D721Med (cell line): ENCODE data around the gene FOXP1.

Experiments
- DNase-seq: peaks from one replicate; pipeline ENCODE4 v3.0.0; 2011; ENCODE audit warnings: low spot score; ENCODE audit not compliant: insufficient read length
- FAIRE-seq: peaks from 2 replicates; lab custom pipeline; 2011; peaks lifted over from hg19 to GRCh38; lab: Jason Lieb, UNC
- TF ChIP-seq, protein P1 (sequence below): IDR thresholded peaks from 2 replicates; pipeline ENCODE4 v1.5.1; 2012; ENCODE audit warnings: mild to moderate bottlenecking, control low read depth; ENCODE audit not compliant: insufficient read depth; ENCODE audit errors: missing control alignments

Gene FOXP1

DNA sequence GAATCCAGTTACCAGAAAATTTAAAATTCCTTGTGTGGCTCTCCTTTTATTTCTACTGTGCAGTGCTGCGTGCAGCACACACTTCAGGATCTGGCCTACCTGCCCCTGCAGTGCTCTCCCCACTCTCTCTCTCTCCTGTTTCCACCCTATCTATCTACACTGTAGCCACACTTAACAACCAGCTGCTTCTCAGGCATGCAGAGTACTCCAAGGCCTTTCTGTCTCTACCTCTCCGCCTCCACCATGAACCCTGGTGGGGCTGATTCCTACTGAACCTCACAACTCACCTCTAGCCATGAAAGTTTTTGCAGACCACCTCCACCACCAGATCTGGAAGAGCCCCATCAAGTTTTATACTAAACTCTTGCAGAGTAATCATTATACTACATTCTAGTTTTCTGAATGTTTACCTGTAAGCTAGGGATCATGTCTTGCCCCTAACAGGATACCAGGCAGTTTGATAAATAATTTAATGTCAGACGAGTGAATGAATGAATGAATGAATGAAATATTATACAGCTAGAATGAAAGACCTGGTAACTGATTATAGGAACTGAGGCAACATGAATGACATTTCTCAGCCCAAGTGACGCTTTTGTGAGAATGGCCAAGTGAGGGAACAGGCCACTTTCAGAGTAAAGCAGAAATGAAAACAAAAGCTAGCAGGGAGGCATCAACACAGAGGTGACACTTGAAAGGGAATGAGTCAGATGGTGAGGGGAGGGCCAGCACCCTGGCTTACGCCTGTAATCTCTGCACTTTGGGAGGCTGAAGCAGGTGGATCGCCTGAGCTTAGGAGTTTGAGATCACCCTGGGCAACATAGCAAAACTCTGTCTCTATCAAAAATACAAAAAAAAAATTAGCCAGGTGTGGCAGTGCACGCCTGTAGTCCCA is 363.5 kb downstream of the FOXP1 start:
- DNase-seq: no peak
- no peak for FAIRE-seq

DNA sequence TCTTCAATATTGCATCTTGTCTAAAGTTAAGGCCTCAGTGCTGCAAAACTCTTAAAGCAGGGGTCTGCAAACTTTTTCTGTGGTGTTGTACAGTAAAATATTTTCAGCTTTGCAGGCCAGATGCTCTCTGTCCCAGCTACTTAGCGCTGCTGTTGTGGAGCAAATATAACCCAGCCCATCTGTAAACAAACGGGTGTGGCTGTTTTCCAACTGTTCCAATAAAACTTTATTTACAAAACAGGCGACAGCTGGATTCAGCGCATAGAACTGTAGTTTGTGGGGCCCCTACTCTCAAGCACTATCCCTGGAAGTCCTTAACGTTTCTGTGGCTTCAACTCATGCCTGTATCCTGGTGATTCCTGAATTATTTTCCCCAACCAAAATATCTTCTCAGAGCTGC is 365.0 kb downstream of the FOXP1 start:
- TF ChIP-seq, protein P1, sequence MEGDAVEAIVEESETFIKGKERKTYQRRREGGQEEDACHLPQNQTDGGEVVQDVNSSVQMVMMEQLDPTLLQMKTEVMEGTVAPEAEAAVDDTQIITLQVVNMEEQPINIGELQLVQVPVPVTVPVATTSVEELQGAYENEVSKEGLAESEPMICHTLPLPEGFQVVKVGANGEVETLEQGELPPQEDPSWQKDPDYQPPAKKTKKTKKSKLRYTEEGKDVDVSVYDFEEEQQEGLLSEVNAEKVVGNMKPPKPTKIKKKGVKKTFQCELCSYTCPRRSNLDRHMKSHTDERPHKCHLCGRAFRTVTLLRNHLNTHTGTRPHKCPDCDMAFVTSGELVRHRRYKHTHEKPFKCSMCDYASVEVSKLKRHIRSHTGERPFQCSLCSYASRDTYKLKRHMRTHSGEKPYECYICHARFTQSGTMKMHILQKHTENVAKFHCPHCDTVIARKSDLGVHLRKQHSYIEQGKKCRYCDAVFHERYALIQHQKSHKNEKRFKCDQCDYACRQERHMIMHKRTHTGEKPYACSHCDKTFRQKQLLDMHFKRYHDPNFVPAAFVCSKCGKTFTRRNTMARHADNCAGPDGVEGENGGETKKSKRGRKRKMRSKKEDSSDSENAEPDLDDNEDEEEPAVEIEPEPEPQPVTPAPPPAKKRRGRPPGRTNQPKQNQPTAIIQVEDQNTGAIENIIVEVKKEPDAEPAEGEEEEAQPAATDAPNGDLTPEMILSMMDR: no peak
- FAIRE-seq (no peak), DNase-seq (no peak)

More for the DNA sequence above, 363.5 kb downstream of the FOXP1 start:
- TF ChIP-seq, protein P1: no peak

DNA sequence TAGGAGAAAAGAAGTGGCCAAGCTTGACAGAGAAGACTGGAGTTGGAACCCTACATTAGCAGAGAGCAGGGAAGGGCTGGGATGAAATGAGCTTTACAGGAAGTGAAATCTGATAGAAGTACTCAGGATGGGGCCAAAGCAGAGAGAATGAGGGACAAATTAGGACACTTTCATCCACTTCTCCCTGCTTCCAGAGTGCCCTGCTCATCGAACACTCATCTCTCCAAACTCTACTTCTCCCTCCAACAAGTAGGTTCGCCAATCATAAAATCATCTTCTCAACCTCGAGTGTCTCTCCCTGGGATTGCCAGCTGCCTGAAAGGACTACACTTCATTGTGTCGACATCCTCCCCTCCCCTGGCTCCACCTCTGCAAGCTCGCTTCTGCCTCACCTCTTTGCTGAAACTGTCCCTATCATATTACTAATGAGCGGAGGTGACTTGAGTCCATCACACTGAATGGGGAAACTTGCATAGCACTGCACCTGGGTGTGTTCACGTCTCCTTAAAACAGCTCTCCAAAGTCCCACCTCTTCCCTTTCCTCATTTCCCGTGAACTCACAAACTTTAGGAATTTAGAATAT is 365.8 kb downstream of the FOXP1 start:
- no peak for FAIRE-seq
- TF ChIP-seq, protein P1: no peak
- DNase-seq: no peak

DNA sequence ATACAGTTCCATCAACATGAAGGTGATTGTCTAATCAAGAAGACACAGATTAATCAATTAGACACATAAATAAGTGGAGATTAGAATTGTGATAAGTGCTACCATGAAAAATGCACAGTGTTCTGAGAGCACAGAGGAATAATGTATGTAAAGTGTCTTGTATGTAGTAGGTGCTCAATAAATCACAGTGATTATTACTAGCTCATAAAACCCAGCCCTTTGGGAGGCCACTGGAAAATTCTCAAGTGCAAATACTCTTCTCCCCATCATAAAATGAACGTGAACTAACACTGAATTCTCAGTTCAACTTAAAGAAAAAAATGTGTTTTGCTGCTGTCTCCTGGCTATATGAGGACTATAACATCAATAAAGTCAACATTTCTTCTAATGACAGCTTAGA is 368.2 kb downstream of the FOXP1 start:
- TF ChIP-seq, protein P1: no peak
- FAIRE-seq: no peak
- no peak for DNase-seq

DNA sequence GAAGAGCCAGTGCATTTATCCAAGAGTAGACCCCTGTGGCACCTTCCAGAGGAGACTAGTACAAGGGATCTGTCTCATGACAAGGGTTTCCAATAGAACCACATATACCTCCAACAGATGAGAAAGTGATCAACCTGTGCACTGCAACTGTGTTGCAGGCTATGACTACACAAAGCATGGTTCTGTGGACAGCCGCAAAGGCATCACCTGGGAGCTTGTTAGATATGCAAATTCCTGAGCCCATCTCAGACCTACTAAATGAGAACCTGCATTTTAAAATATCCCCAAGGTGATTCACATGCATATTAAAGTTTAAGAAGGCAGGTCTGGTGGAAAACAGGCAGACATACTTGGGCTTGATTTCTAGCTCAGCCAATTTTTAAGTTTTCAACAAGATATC is 368.7 kb downstream of the FOXP1 start:
- TF ChIP-seq, protein P1: no peak
- no peak for DNase-seq
- no peak for FAIRE-seq

DNA sequence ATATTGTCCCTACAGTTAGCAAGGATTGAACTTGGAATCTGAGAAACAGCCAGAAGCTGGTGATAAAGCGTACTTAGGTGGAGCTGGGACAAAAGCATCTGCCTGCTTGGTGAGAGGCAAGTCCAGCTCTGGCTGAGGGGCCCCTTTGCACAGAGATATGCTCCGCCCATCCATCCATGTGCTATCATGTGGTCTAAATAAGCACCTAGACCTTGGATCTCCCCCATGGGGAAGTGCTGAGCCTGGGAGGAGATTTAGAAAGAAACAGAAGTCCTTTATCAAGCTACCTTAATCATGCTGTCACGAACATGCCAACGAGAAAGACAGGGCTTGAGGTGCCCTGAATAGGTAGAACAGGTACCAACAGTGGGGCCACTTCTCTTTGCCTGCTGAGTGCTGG is 369.5 kb downstream of the FOXP1 start:
- TF ChIP-seq, protein P1: no peak

DNA sequence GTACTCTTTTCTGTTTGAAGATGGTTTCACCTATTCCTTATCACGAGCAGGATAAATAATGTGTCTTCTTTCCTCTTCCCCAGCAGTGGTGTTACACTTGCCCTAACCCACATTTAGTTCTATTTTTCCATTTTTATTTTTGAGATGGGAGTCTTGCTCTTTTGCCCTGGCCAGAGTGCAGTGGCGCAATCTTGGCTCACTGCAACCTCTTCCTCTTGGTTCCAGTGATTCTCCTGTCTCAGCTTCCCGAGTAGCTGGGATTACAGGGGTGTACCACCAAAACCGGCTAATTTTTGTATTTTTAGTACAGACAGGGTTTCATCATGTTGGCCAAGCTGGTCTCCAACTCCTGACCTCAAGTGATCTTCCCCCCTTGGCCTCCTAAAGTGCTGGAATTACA is 372.4 kb downstream of the FOXP1 start:
- TF ChIP-seq, protein P1: no peak
- DNase-seq (no peak), FAIRE-seq (no peak)

More for the DNA sequence above, 369.5 kb downstream of the FOXP1 start:
- no peak for DNase-seq
- FAIRE-seq: no peak
